ENCODE data around the gene KCNT2.
A peak's percentile ranks its signal among the peaks of the same experiment; 100 is the strongest.
"Not testable (repeated sequence)": the region's sequence is repeated elsewhere in the genome, so short reads cannot be mapped to it uniquely, and the experiment has no call there.

Gene KCNT2

GRCh38 chr1:196608390-196609369 is at the start of gene KCNT2:
Gene KCNT2 (minus strand): TSS chr1:196608440. CDS start chr1:196608309, 131 bp downstream.
- DNase-seq (ENCODE audit: low spot score): peak; percentile 27

GRCh38 chr1:196655494-196655893 is 47.3 kb upstream of the KCNT2 start:
- DNase-seq (ENCODE audit: low spot score): no peak

- no peak for DNase-seq (ENCODE audit: low spot score)
Measured at GRCh38 chr1:196655071-196655470, 46.8 kb upstream of the KCNT2 start.

DNA sequence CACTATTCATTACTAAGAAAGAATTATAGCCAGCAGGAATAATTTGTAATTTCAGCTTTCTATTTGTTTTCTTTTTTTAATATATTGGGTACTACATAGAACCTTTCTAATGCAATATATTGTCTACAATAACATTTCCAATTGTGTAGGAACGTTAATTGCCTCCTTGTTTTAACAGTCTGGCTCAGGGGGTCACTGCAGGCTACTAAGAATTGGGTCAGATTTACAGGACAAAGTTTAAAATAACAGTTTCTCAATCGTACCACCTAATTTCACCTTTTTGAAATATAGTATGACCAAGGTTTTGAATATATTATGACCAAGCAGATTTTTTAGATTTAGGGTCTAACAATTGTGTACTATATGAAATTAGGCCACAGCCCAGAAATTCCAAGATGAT is 46.0 kb upstream of the KCNT2 start:
- no peak for DNase-seq (ENCODE audit: low spot score)

DNA sequence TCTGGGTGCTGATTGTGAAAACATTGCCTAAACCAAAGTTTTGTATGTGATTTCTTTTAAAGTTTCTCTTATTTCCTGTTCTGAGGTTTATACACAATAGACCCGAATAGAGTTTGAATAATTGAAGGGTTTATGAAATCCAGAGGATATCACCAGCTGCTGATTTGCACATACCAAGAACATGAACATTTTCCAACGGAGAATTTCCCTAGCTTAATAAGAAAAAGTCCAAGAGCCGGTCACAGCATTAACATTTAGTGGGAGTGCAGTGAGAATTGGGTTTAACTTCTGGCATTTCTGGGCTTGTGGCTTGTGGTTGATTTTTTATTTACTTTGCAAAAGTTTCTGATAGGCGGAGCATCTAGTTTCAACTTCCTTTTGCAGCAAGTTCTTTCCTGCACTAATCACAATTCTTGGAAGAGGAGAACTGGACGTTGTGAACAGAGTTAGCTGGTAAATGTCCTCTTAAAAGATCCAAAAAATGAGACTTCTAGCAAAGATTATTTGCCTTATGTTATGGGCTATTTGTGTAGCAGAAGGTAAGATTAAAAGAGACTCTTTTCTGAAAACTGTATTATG is 43.5 kb upstream of the KCNT2 start, which contains the start of gene CFH:
CFH (plus strand) TSS at position 407 of the 579 bp plus-strand sequence; CDS start at position 482, 75 bp downstream.
- DNase-seq (ENCODE audit: low spot score): peak; percentile 42

- DNase-seq (ENCODE audit: low spot score): no peak
Measured at GRCh38 chr1:196651079-196651478, 42.8 kb upstream of the KCNT2 start.

- DNase-seq (ENCODE audit: low spot score): no peak
Measured at GRCh38 chr1:196650403-196650802, 42.2 kb upstream of the KCNT2 start.

DNA sequence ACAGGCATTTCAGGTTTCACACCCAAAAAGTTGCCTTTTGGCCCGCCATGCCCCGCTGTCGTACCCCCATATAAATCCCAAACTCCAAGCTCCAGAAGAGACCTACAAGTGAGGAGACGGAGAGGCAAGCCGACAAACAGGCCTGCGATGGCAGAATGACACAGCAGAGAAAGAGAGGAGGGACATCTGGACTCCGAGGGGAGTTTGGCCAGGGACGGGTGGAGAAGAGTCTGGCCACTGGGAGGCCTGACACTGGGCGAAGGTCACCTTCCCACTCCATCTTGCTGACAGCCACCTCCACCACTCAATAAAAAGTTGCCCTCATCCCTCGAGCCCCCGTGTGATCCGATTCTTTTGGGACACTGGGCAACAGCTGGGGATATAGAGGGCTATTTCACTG is 41.8 kb upstream of the KCNT2 start:
- DNase-seq (ENCODE audit: low spot score): no peak

DNA sequence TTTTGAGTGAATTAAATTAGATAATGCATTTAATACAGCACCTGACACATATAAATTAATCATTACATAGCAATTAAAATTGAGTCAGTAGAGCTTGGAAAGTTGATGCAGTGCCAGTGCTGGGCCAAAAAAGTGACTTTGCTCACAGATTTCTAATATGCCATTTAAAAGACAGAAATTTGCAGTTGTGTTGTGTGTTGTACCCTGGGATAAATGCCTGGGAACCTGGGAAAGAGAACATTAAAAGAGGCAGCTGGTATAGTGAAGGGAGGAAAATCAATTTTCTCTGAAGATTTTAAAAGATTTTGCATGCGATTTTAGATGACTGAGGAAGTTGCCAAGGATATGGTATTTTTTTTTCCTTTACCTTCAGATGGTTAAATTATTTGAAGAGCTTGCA is 32.7 kb upstream of the KCNT2 start:
- DNase-seq (ENCODE audit: low spot score): no peak

DNA sequence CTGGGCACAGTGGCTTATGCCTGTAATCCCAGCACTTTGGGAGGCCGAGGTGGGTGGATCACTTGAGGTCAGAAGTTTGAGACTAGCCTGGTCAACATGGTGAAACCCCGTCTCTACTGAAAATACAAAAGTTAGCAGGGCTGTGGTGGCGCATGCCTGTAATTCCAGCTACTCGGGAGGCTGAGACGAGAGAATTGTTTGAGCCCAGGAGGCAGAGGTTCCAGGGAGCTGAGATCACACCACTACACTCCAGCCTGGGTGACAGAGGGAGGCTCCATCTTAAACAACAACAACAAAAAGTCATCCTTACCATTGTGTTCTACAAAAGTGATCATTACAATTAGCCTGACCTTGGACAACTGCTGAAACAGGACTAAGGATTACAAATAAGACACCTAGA is 31.1 kb upstream of the KCNT2 start:
- DNase-seq (ENCODE audit: low spot score): not testable (repeated sequence)

GRCh38 chr1:196638466-196638865 is 30.2 kb upstream of the KCNT2 start:
- no peak for DNase-seq (ENCODE audit: low spot score)

DNA sequence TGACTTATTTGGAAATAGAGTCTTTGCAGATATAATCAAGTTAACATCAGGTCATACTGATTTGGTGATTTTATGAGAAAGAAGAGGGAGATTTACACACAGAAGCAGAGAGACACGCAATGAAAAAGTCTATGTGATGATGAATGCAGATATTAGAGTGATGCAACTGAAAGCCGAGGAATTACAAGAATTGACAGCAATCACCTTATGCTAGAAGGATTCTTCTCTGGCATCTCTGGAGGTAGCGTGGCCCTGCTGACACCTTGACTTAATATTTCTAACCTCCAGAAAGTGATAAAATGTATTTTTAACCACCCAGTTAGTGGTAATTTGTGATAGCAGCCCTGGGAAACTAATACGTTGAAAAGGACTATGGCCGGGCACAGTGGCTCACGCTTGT is 29.4 kb upstream of the KCNT2 start:
- no peak for DNase-seq (ENCODE audit: low spot score)

- DNase-seq (ENCODE audit: low spot score): no peak
Measured at GRCh38 chr1:196628838-196629237, 20.6 kb upstream of the KCNT2 start.

DNA sequence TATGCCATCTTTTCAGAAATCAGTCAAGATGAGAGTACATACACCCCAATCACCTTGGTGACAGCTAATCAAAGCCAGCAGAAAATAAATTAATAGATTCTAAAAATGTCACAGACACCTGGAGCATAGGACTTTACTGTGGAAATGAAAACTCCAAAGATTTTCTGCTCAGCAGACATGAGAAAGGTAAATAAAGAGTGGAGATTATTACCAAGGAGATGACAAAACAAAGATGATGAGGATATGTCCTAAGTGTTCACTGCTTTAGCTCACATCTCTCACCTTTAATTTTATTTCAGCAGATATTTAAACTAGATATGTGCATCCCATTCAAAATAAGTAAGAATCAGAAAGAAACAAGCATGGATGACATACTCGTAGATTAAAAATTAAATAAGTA is 14.8 kb upstream of the KCNT2 start:
- no peak for DNase-seq (ENCODE audit: low spot score)

GRCh38 chr1:196619721-196620120 is 11.5 kb upstream of the KCNT2 start:
- no peak for DNase-seq (ENCODE audit: low spot score)

DNA sequence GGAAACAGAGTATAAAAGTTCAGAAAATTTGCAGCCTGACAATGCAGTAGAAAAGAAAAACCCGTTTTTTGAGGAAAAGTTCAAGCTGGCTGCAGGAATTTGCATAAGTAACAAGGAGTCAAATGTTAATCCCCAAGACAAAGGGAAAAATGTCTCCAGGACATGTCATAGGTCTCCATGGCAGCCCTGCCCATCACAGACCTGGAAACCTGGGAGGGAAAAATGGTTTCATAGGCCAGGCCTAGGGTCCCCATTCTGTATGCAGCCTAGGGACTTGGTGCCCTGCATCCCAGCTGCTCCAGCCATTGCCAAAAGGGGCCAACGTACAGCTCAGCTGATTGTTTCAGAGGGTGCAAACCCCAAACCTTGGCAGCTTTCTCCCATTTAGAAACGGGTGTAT is 3.6 kb upstream of the KCNT2 start:
- DNase-seq (ENCODE audit: low spot score): no peak

DNA sequence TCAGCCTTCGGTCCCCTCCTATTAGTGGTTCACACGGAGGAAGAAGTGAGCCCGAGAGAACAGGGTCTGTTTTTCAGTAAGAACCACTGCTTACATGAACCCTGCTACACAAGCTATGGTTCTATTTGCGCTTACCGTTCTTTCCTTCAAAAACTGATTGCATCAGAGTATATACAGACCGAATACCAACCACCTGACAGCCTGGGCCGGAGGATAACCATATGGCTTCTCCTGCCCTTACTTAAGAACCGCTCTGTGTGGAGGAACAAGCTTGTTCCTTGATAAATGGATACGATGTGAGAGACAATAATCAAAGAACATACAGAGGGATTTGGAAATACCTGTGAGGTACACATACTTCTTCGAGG is 1.1 kb upstream of the KCNT2 start:
- no peak for DNase-seq (ENCODE audit: low spot score)

- DNase-seq (ENCODE audit: low spot score): no peak
Measured at GRCh38 chr1:196607981-196608380, 259 bp downstream of the KCNT2 start.

GRCh38 chr1:196603651-196604050 is 4.6 kb downstream of the KCNT2 start:
- DNase-seq (ENCODE audit: low spot score): no peak

DNA sequence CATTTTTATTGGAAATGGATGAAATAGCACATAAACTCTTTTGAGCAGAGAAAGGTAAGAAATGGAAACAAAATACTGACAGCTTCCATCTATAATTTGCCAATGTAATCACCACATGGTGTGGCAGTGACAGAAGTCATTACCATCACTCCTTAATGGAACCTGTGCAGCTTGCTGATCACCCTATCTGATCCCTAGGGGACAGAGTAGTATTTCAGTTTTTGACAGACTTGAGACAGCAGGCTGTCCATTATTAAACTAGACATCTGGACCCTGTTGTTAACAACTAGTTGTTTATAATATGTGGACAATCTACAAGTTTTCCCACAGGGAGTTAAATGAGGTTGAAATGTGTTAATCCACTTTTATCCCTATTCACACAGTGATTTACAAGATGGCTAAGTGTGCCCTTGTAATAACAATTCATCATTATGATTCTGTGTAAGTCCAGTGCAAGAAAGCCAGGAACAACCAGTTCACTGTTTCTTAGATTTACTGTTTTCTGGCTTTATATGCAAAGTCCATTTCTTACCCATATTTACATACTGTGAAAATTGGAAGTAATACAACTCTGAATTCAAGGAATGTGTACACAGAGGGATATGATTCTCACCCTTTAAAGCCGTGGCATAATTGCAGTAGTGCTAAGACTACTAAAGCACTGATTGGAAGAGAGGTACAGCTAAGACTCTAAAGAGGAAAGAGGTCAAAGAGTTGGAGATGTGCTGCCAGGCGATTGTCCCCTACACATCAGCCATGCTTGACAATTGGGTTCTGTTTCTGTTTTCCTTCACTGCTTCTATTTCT is 9.1 kb downstream of the KCNT2 start:
- DNase-seq (ENCODE audit: low spot score): no peak

DNA sequence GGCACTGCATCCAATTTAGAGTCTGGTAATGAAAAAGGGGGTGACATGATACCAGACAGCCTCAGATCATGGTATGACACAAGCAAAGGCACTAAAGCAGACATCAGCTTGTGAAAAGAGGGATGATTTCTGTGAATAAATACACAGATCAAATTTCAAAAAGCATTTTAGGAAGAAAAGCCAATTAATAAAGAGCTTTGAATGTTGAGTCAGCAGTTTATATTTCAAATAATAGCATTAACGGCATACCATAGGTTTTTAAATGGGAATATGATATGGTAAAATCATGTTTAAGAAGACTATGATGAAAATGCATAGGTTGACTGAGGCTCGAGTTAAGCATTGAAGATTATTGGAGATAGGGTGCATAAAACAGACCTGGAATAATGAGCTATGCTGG is 13.5 kb downstream of the KCNT2 start:
- DNase-seq (ENCODE audit: low spot score): no peak

DNA sequence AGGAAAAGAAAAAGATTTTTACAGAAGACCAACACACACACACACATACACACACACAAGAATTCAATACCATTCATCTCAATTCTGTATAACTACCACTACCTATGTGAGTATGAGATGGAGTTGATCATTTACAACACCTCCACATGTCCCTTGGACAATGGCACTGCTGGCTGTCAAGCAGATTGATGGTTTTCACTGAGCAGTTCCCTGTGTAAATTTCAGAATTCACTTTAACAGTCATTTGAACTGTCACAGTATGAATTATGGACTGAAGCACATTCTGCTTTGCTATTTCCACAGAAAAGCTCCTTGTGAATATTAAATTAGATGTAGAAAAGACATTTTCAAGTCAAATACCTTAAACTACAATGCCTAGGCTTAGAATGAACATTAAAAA is 14.3 kb downstream of the KCNT2 start:
- DNase-seq (ENCODE audit: low spot score): no peak

GRCh38 chr1:196590959-196591358 is 17.3 kb downstream of the KCNT2 start:
- no peak for DNase-seq (ENCODE audit: low spot score)

All from AG08396 (cell line).